Measurements from ENCODE around the gene TEX22. TPM values are rescaled to one million over a fixed set of nuclear protein-coding genes. Genes with fewer than 3 reads are reported as not detected.

Gene TEX22
- total RNA-seq, 1 experiment from 2014 or later: 0.04 TPM

- DNase-seq (ENCODE audit: low spot score): no peak
Measured at GRCh38 chr14:105399466-105399775, 1.1 kb downstream of the TEX22 start.

- DNase-seq (ENCODE audit: low spot score): no peak
Measured at GRCh38 chr14:105400016-105400415, 1.7 kb downstream of the TEX22 start.

- no peak for DNase-seq (ENCODE audit: low spot score)
Measured at GRCh38 chr14:105401699-105402098, 3.4 kb downstream of the TEX22 start.

- DNase-seq (ENCODE audit: low spot score): no peak
Measured at GRCh38 chr14:105408592-105408991, 10.3 kb downstream of the TEX22 start.

GRCh38 chr14:105409364-105409763 is 11.0 kb downstream of the TEX22 start:
- no peak for DNase-seq (ENCODE audit: low spot score)

GRCh38 chr14:105410642-105411016 is 12.3 kb downstream of the TEX22 start:
- no peak for DNase-seq (ENCODE audit: low spot score)

- no peak for DNase-seq (ENCODE audit: low spot score)
Measured at GRCh38 chr14:105411017-105411941, 12.9 kb downstream of the TEX22 start.

- no peak for DNase-seq (ENCODE audit: low spot score)
Measured at GRCh38 chr14:105411985-105412770, 13.8 kb downstream of the TEX22 start.

GRCh38 chr14:105412771-105413543 is 14.6 kb downstream of the TEX22 start:
- no peak for DNase-seq (ENCODE audit: low spot score)

GRCh38 chr14:105413544-105413886 is 15.2 kb downstream of the TEX22 start:
- no peak for DNase-seq (ENCODE audit: low spot score)

- no peak for DNase-seq (ENCODE audit: low spot score)
Measured at GRCh38 chr14:105414456-105415371, 16.4 kb downstream of the TEX22 start.

- no peak for DNase-seq (ENCODE audit: low spot score)
Measured at GRCh38 chr14:105415481-105416428, 17.4 kb downstream of the TEX22 start.

GRCh38 chr14:105416671-105417070 is 18.3 kb downstream of the TEX22 start:
- no peak for DNase-seq (ENCODE audit: low spot score)

GRCh38 chr14:105417690-105418121 is 19.4 kb downstream of the TEX22 start:
- DNase-seq (ENCODE audit: low spot score): no peak

GRCh38 chr14:105418269-105419194 is 20.2 kb downstream of the TEX22 start:
- DNase-seq (ENCODE audit: low spot score): no peak

- no peak for DNase-seq (ENCODE audit: low spot score)
Measured at GRCh38 chr14:105419195-105420091, 21.1 kb downstream of the TEX22 start, which contains the start of gene MTA1. TSS of gene MTA1 (plus strand) at chr14:105419827. CDS start at chr14:105420036, 209 bp downstream.

GRCh38 chr14:105420101-105420973 is 22.0 kb downstream of the TEX22 start:
- DNase-seq (ENCODE audit: low spot score): no peak

Measured in H4 (cell line).